Muscle layer of duodenum (tissue), 2 donors: ENCODE results near the gene SMC1B.

Experiments
- H3K27ac ChIP-seq: one replicate; pipeline ENCODE4 v1.7.0; 2013; ENCODE audit warnings: mild to moderate bottlenecking, low read length
- H3K27me3 ChIP-seq: one replicate; pipeline ENCODE4 v1.7.0; 2013; ENCODE audit warnings: low read depth, mild to moderate bottlenecking, control low read depth, low read length
- H3K36me3 ChIP-seq, 2 donors: one replicate each; pipeline ENCODE4 v1.7.0; 2013; ENCODE audit warnings: low read length in 2 of 2, control low read depth in 1 of 2, mild to moderate bottlenecking in 1 of 2; ENCODE audit not compliant: insufficient read depth in 2 of 2, control insufficient read depth in 1 of 2
- H3K4me1 ChIP-seq, 2 donors: one replicate each; pipeline ENCODE4 v1.7.0; 2013; ENCODE audit warnings: low read length in 2 of 2, mild to moderate bottlenecking in 2 of 2, control low read depth in 1 of 2, moderate library complexity in 1 of 2; ENCODE audit not compliant: insufficient read depth in 2 of 2, control insufficient read depth in 1 of 2
- H3K4me3 ChIP-seq, 2 donors: one replicate each; pipeline ENCODE4 v1.7.0; 2013; ENCODE audit warnings: low read length in 2 of 2, low read depth in 1 of 2, mild to moderate bottlenecking in 1 of 2
- H3K9me3 ChIP-seq, 2 donors: one replicate each; pipeline ENCODE4 v1.7.0; 2013; ENCODE audit warnings: low read length in 2 of 2, control low read depth in 1 of 2, mild to moderate bottlenecking in 1 of 2; ENCODE audit not compliant: control insufficient read depth in 1 of 2
- donor health status: healthy.

The SMC1B gene

DNA sequence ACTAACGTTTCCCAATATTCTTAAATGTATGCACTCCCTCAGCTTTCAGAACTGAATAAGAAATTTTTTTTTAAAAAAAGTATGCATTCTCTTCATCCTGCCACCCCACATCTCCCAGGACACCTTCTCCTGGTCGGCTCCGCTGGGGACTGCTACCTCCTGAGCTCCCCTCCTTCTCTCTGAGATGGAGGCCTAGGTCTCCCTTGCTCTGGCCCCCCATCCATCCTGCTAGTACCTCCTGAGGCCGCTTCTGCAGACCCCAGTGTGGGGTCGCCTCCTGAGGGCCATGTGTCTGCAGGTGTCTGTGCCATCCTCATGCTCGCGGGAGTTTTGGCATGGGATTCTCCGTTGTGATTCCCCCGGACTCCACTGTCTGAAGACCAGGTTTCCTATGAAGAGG is 75.9 kb downstream of the SMC1B start:
- Histone ChIP-seq H3K27ac (no peak overlapping the region), H3K36me3 (peaks cover 37 to 61% of the 10 kb centered on the region in 2 donors), H3K4me3 (no peak overlapping the region), H3K27me3 (no peaks in the 10 kb centered on the region), H3K4me1 (peaks cover 0 to 17% of the 10 kb centered on the region in 2 donors), H3K9me3 (no peaks in the 10 kb centered on the region)

GRCh38 chr22:45336971-45337431 is 76.4 kb downstream of the SMC1B start:
- Histone ChIP-seq H3K4me3 (peak overlapping the region in 1 of 2 donors; percentile 40), H3K36me3 (peaks cover 41 to 62% of the 10 kb centered on the region in 2 donors), H3K4me1 (peaks cover 0 to 17% of the 10 kb centered on the region in 2 donors), H3K27ac (peak overlapping the region; percentile 25), H3K9me3 (no peaks in the 10 kb centered on the region), H3K27me3 (no peaks in the 10 kb centered on the region)

DNA sequence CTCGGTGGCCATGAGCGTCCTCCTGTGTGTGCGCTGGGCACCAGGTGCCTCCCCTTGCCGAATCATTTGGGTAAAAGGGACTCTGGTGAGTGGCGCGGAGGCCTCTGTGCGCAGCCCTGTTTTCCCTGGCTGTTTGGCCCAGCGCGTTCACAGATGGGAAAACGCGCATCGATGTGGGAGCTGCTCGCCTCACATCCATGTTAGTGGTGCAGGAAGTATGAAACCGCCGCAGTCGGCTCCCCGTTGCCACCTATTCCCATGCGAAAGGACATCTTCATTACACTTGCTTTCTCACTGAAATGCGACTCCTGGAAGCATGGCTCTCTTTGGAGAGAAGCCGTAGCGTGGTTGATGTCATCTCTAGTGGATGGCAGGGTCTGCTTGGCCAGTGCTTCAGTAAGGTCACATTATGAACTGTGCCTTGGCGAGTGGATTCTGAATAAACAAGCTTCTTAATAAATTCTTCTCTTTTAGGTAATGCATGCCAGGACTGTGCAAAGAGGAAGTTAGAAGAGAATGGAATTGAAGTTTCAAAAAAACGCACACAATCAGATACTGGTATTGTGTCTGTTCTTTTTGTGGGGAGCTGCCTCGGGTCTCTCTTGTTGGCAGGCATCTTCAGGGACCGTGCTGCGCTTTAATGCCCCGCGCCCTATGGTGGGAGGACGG is 77.4 kb downstream of the SMC1B start:
- H3K9me3 ChIP-seq: no peaks in the 10 kb centered on the region
- no peak overlapping the region for H3K4me3 ChIP-seq
- H3K27ac ChIP-seq: no peak overlapping the region
- peaks cover 33 to 57% of the 10 kb centered on the region in 2 donors for H3K36me3 ChIP-seq
- H3K4me1 ChIP-seq: peaks cover 0 to 17% of the 10 kb centered on the region in 2 donors
- H3K27me3 ChIP-seq: no peaks in the 10 kb centered on the region

DNA sequence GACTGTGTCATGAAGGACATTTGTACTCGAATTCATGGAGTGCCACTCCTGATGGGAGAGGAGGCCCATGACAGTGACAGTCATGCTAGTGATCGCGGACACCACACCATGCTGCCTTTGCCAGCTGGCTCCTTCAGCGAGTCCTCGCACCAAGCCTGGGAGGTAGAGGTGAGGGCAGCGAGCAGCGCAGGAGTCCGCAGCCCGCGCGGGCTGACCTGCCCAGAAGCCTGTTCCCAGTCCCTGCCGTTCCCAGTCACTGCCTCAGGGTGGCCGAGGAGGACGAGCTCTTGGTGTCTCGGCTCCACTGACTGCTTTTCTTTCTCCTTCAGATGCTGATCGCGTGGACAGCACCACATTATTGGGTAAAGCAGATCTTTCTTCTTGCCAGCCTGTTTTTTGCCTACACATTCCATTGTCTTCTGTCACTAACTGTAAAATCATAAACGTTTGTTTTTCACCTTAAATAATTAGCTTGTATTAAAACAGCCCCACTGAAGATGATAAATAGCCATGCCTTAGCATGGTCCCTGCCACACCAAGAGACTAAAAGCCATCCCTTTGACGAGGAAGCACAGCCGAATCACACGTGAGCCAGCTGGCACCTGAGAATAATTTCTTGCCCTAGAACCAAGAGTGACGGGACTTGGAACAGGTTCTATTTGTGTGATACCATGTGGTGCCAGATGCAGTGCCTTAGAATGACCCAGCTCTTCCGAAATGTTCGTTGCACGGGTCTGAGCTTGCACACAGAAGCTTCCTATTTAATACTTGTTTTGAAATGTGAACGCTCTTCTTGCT is 78.2 kb downstream of the SMC1B start:
- Histone ChIP-seq H3K27ac (no peak overlapping the region), H3K36me3 (peaks cover 35 to 57% of the 10 kb centered on the region in 2 donors), H3K27me3 (no peaks in the 10 kb centered on the region), H3K4me1 (peaks cover 0 to 17% of the 10 kb centered on the region in 2 donors), H3K4me3 (no peak overlapping the region), H3K9me3 (no peaks in the 10 kb centered on the region)

- Histone ChIP-seq H3K36me3 (peaks cover 30 to 50% of the 10 kb centered on the region in 2 donors), H3K9me3 (no peaks in the 10 kb centered on the region), H3K27ac (no peak overlapping the region), H3K4me1 (peaks cover 0 to 17% of the 10 kb centered on the region in 2 donors), H3K4me3 (no peak overlapping the region), H3K27me3 (no peaks in the 10 kb centered on the region)
These were observed 78.9 kb downstream of the SMC1B start for GRCh38 chr22:45334528-45334927.

DNA sequence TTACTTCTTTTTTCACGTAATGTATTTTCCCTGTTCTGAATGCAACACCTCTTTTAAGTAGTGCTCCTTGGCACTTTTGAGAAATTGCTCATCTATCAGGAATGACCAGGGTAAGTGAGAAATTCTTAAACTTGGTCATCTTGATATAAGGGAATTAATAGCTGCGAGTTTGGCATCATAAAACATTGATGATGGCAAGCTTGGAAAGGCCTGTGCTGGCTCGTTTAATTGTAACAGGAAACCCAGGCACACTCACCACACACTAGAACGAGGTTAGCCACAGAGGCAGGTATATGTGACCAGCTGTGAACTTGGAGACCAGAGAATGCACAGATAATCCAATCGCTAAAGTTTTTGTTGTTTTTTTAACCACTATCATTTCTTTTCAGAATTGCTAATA is 79.3 kb downstream of the SMC1B start:
- Histone ChIP-seq H3K4me3 (no peak overlapping the region), H3K4me1 (peaks cover 0 to 17% of the 10 kb centered on the region in 2 donors), H3K27me3 (no peaks in the 10 kb centered on the region), H3K36me3 (peaks cover 29 to 50% of the 10 kb centered on the region in 2 donors), H3K27ac (no peak overlapping the region), H3K9me3 (no peaks in the 10 kb centered on the region)

DNA sequence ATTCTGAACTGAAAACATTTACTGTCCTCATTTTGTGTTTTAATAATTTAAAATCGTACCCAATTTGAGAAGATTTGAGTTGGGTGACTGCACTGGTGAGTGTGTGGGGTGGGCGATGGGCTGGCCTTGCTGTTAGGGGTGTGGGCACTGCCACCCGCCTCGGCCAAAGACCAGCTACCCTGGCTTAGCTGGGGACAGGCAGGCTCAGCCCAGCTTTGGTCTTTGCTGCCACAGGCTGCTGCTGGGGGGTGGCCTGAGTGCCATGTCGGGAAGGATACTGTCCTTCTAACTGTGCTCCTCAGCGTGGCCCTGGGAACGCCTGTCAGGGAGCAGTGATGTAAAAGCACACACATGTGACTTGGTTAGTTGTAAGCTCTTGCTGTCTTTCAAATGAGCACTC is 81.4 kb downstream of the SMC1B start:
- H3K4me1 ChIP-seq: peaks cover 0 to 11% of the 10 kb centered on the region in 2 donors
- H3K27ac ChIP-seq: no peak overlapping the region
- no peaks in the 10 kb centered on the region for H3K9me3 ChIP-seq
- no peaks in the 10 kb centered on the region for H3K27me3 ChIP-seq
- H3K36me3 ChIP-seq: peaks cover 29 to 55% of the 10 kb centered on the region in 2 donors
- H3K4me3 ChIP-seq: no peak overlapping the region

DNA sequence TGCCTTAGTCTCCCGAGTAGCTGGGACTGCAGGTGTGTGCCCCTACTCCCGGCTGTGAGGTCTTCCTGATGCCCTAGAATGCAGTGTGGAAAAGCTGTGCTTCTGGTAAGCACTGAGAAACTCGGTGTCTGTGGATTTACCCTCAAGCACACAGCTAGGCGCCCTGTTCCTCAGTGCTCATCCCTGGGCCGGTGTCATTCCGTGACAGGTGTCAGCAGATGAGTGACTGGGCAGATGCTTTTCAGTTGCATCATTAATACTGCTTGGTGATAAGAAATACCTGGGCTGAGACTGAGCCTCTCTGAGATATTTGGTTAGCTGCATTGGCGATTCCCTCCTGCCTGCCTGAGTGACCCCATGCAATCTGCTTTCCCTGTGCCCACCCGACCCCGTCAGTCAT is 81.9 kb downstream of the SMC1B start:
- no peak overlapping the region for H3K4me3 ChIP-seq
- H3K36me3 ChIP-seq: peaks cover 29 to 55% of the 10 kb centered on the region in 2 donors
- no peaks in the 10 kb centered on the region for H3K9me3 ChIP-seq
- no peak overlapping the region for H3K27ac ChIP-seq
- H3K4me1 ChIP-seq: peaks cover 0 to 9% of the 10 kb centered on the region in 2 donors
- H3K27me3 ChIP-seq: no peaks in the 10 kb centered on the region

DNA sequence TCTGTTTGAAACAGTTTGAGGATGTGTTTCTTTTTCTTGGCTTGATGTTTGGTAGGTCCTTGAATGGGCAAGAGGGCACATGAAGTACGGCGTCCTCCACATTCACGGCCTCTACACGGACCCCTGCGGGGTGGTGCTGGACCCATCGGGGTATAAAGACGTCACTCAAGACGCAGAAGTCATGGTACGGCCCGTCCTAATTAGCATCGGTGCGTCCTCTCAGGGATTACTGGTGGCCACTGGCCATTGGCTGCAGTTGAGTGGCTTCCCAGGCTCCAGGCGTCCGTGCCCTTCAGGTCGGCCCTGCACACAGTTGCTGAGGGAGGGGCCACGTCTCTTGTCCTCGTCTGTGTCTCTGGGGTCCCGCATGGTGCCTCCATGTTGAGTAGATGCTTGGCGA is 82.9 kb downstream of the SMC1B start:
- Histone ChIP-seq H3K36me3 (peaks cover 31 to 50% of the 10 kb centered on the region in 2 donors), H3K27me3 (no peaks in the 10 kb centered on the region), H3K9me3 (no peaks in the 10 kb centered on the region), H3K4me1 (peaks cover 0 to 3% of the 10 kb centered on the region in 2 donors), H3K4me3 (no peak overlapping the region), H3K27ac (no peak overlapping the region)

- Histone ChIP-seq H3K4me3 (no peak overlapping the region), H3K27ac (no peak overlapping the region), H3K9me3 (no peaks in the 10 kb centered on the region), H3K27me3 (no peaks in the 10 kb centered on the region), H3K4me1 (peaks cover 0 to 3% of the 10 kb centered on the region in 2 donors), H3K36me3 (peaks cover 30 to 43% of the 10 kb centered on the region in 2 donors)
These were observed 83.9 kb downstream of the SMC1B start for GRCh38 chr22:45329530-45329936.

DNA sequence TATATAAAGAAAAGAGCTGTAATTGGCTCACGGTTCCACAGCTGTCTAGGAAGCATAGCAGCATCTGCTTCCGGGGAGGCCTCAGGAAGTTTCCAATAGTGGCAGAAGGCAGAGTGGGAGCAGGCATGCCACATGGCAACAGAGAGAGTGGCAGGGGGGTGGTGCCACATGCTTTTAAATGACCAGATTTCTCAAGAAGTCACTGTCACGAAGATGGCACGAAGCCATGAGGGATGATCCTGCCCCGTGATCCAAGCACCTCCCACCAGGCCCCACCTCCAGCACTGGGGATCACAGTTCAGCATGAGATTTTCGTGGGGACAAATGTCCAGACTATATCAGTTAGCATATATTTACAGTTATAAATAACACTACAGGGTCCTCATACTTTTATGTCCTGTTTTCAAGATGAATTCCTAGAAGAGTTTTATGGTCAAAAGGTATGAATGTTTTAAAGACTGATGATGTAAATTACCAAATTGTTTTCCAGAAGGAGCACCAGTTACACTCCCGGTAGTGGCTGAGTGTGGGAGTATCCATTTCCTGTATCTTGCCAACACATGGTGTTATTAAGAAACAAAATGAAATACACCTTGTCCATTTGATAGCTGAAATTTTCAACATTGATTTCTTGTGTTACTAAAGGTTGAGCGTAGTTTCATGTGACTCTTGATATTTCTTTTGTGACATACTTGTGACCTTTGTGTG is 84.4 kb downstream of the SMC1B start:
- peaks cover 30 to 42% of the 10 kb centered on the region in 2 donors for H3K36me3 ChIP-seq
- no peaks in the 10 kb centered on the region for H3K27me3 ChIP-seq
- no peaks in the 10 kb centered on the region for H3K9me3 ChIP-seq
- peaks cover 0 to 3% of the 10 kb centered on the region in 2 donors for H3K4me1 ChIP-seq
- H3K4me3 ChIP-seq: no peak overlapping the region
- no peak overlapping the region for H3K27ac ChIP-seq
